GM12878 (cell line): ENCODE data around the gene NUBPL. TPM values are rescaled to one million over a fixed set of nuclear protein-coding genes. Genes with fewer than 3 reads are reported as not detected.

ENCODE experiments used
- ATAC-seq: fragments of 200-7000 bp; cut with Tn5 transposase; 3 replicates; pipeline ENCODE4 v1.9.1; 2020; ENCODE audit warnings: mild to moderate bottlenecking, moderate library complexity
- Bru-seq: library from RNA; stranded (reverse); fragments of 400-500 nt; gene quantifications from one replicate; lab custom pipeline; 2021; lab: Mats Ljungman, UMichigan
- BruChase-seq, 2 experiments: library from RNA; stranded (reverse); fragments of 400-500 nt; gene quantifications; one replicate each; lab custom pipeline; 2021; lab: Mats Ljungman, UMichigan
- BruUV-seq: library from RNA; stranded (reverse); fragments of 400-500 nt; replicated peaks from 2 replicates; lab custom pipeline; 2021; lab: Mats Ljungman, UMichigan
- CTCF ChIA-PET: fragments of 300-600 bp; sonication (Branson Sonifier 250); formaldehyde crosslinking; extraction: SDS; loops from one replicate; lab custom pipeline; 2021; ENCODE audit warnings: inconsistent platforms; lab: Yijun Ruan, JAX
- POLR2A ChIA-PET: fragments of 350-600 bp; formaldehyde crosslinking; extraction: SDS; loops from one replicate; lab custom pipeline; 2021; ENCODE audit warnings: inconsistent platforms; lab: Charles Lee
- RAD21 ChIA-PET: fragments of 300-600 bp; sonication (Branson Sonifier 250); formaldehyde crosslinking; loops from one replicate; lab custom pipeline; 2023; ENCODE audit warnings: antibody characterized with exemption; ENCODE audit not compliant: unreplicated experiment; lab: Charles Lee
- SMC1A ChIA-PET: fragments of 300-600 bp; sonication (Branson Sonifier 250); formaldehyde crosslinking; loops from one replicate; lab custom pipeline; 2023; ENCODE audit not compliant: unreplicated experiment, uncharacterized antibody; lab: Charles Lee
- DNase-seq: peaks from one replicate; pipeline ENCODE4 v3.0.0-alpha.2; 2011; ENCODE audit warnings: low read depth, low spot score
- FAIRE-seq: peaks from 3 replicates; lab custom pipeline; 2011; peaks lifted over from hg19 to GRCh38; lab: Jason Lieb, UNC
- H2AFZ ChIP-seq: 2 replicates; pipeline ENCODE4 v1.6.0; 2011; ENCODE audit warnings: low read depth, low read length, control low read depth; ENCODE audit not compliant: control insufficient read depth
- H3K27ac ChIP-seq: 2 replicates; pipeline ENCODE4 v1.5.1; 2011; ENCODE audit warnings: control low read depth; ENCODE audit not compliant: control insufficient read depth, insufficient read depth
- H3K27me3 ChIP-seq, 2 experiments: replicated peaks in 1 of 2; 2 replicates each; pipeline versions ENCODE4 v1.6.0 to v1.6.1; 2011; ENCODE audit warnings: low read length in 1 of 2; ENCODE audit not compliant: control insufficient read depth in 2 of 2, insufficient read depth in 2 of 2
- H3K36me3 ChIP-seq, 2 experiments: 2 replicates each; pipeline ENCODE4 v1.5.1; 2011; ENCODE audit warnings: low read length in 1 of 2; ENCODE audit not compliant: control insufficient read depth in 2 of 2, insufficient read depth in 2 of 2
- H3K4me1 ChIP-seq: 2 replicates; pipeline ENCODE4 v1.6.1; 2011; ENCODE audit warnings: mild to moderate bottlenecking, low read length, moderate library complexity, mixed read lengths; ENCODE audit not compliant: control insufficient read depth, insufficient read depth
- H3K4me2 ChIP-seq: 2 replicates; pipeline ENCODE4 v1.6.0; 2011; ENCODE audit warnings: control low read depth; ENCODE audit not compliant: control insufficient read depth, insufficient read depth
- H3K4me3 ChIP-seq: fragments of 200-600 bp; sonication (generic); 2 replicates; pipeline ENCODE4 v1.5.1; 2016
- H3K79me2 ChIP-seq: 2 replicates; pipeline ENCODE4 v1.6.0; 2011; ENCODE audit warnings: low read length; ENCODE audit not compliant: control insufficient read depth, insufficient read depth
- H3K9ac ChIP-seq: 2 replicates; pipeline ENCODE4 v1.8.0; 2011; ENCODE audit warnings: low read length, control low read depth, mixed read lengths; ENCODE audit not compliant: control insufficient read depth, insufficient read depth
- H3K9me3 ChIP-seq: replicated peaks from 3 replicates; pipeline ENCODE4 v1.5.1; 2011; ENCODE audit warnings: mild to moderate bottlenecking, low read length; ENCODE audit not compliant: control insufficient read depth, insufficient read depth
- H4K20me1 ChIP-seq: 2 replicates; pipeline ENCODE4 v1.6.0; 2011; ENCODE audit not compliant: control insufficient read depth, insufficient read depth
- ZZZ3 ChIP-seq: IDR thresholded peaks from 2 replicates; pipeline ENCODE4 v1.6.1; 2011; ENCODE audit warnings: low read depth; ENCODE audit not compliant: control insufficient read depth, insufficient read length
- WGBS: methylation state at CpG from one replicate; pipeline ENCODE4 v1.1.6; 2016; ENCODE audit warnings: low lambda C conversion rate; ENCODE audit not compliant: insufficient replicate concordance, insufficient coverage; ENCODE audit errors: missing lambda C conversion rate; 5-methylcytosine and 5-hydroxymethylcytosine counted together
- in situ Hi-C: fragments of 300-500 bp; cut with MboI; formaldehyde crosslinking; loops from 9 replicates; pipeline ENCODE4 v1.14.3; 2018; ENCODE audit warnings: mixed read lengths
- intact Hi-C: fragments of 100-400 bp; cut with micrococcal nuclease; formaldehyde crosslinking; loops from one replicate; pipeline ENCODE4 v1.14.2; 2022; ENCODE audit not compliant: unreplicated experiment
- long read RNA-seq, 2 experiments: library from polyadenylated mRNA; unstranded; transcript quantifications; one replicate each; pipeline ENCODE4 v2.0.0, GENCODE V29; 2019 to 2020
- polyA minus RNA-seq, 3 experiments: library from RNA; depleted of rRNA, polyadenylated mRNA; stranded (reverse); fragments of >200 nt; gene quantifications; 2 replicates each; pipeline ENCODE4 v1.2.3, GENCODE V29; 2011
- polyA plus RNA-seq, 11 experiments: library from polyadenylated mRNA; depleted of rRNA in 4 of 11; unstranded in 6 of 11; stranded (reverse) in 5 of 11; fragments of >200 nt; fragmentation: Nextera tagmentation in 4 of 11; fragmentation: Illumina TruSeq in 1 of 11; extraction: Ambion mirVana in 4 of 11; extraction: Trizol in 1 of 11; gene quantifications; 1 replicate in 1 of 11; 2 replicates in 10 of 11; pipeline versions ENCODE4 v1.2.1 to v1.2.3, GENCODE V29; 2011 to 2016; ENCODE audit warnings: inconsistent platforms in 2 of 11, missing spikeins in 2 of 11, low read depth in 1 of 11
- total RNA-seq, 4 experiments: library from RNA; depleted of rRNA in 3 of 4; stranded (reverse); fragments of >200 nt in 3 of 4; fragmentation: Illumina TruSeq in 1 of 4; extraction: Trizol in 1 of 4; gene quantifications; 2 replicates each; pipeline versions ENCODE4 v1.2.1 to v1.2.3, GENCODE V29; 2013 to 2021
- TF ChIP-seq, protein P1 (sequence below): fragments of 450-650 bp; IDR thresholded peaks from 2 replicates; pipeline ENCODE4 v1.6.1; 2018; ENCODE audit warnings: borderline replicate concordance, mild to moderate bottlenecking; ENCODE audit not compliant: partially characterized antibody
- TF ChIP-seq, protein P2 (sequence below): fragments of 450-650 bp; conservative IDR thresholded peaks from 2 replicates; pipeline ENCODE4 v1.6.1; 2017; ENCODE audit warnings: mild to moderate bottlenecking, moderate library complexity
- TF ChIP-seq, protein P3 (sequence below): IDR thresholded peaks from 2 replicates; pipeline ENCODE4 v1.6.1; 2011; ENCODE audit warnings: borderline replicate concordance, low read depth, mild to moderate bottlenecking, moderate library complexity, mixed read lengths, low read length; ENCODE audit not compliant: insufficient read depth; ENCODE audit errors: extremely low read length
- TF ChIP-seq, protein P4 (sequence below): fragments of 450-650 bp; IDR thresholded peaks from 2 replicates; pipeline ENCODE4 v1.6.1; 2016; ENCODE audit warnings: mild to moderate bottlenecking, moderate library complexity, borderline replicate concordance

NUBPL gene, protein sequence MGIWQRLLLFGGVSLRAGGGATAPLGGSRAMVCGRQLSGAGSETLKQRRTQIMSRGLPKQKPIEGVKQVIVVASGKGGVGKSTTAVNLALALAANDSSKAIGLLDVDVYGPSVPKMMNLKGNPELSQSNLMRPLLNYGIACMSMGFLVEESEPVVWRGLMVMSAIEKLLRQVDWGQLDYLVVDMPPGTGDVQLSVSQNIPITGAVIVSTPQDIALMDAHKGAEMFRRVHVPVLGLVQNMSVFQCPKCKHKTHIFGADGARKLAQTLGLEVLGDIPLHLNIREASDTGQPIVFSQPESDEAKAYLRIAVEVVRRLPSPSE
- 97.7 and 104 TPM in 2 replicates for total RNA-seq (2013; cell fraction: nucleolus; rRNA removed)
- total RNA-seq (2014; rRNA removed): 7.1 and 7.3 TPM in 2 replicates
- 10.0 and 10.4 TPM in 2 replicates for total RNA-seq (2014; rRNA removed; fragmentation: Illumina TruSeq; extraction: Trizol)
- 6.4 and 11.0 TPM in 2 replicates for total RNA-seq (2021)
- 3.6 TPM for polyA plus RNA-seq (2011; ENCODE audit: low read depth)
- 11.1 and 13.2 TPM in 2 replicates for polyA plus RNA-seq (2011; rRNA removed)
- polyA plus RNA-seq (2011; cell fraction: cytosol; rRNA removed): 3.8 and 4.7 TPM in 2 replicates
- 4.6 and 5.3 TPM in 2 replicates for polyA plus RNA-seq (2011; cell fraction: nucleus; rRNA removed)
- 4.4 and 5.4 TPM in 2 replicates for polyA plus RNA-seq (2012)
- polyA plus RNA-seq (2014; fragmentation: Illumina TruSeq; extraction: Trizol): 7.8 and 9.9 TPM in 2 replicates
- polyA plus RNA-seq (2014; fragmentation: Nextera tagmentation; extraction: Ambion mirVana): 1 to 10 TPM; 3.4 to 4.4 TPM
- 5.4 and 6.7 TPM in 2 replicates for polyA plus RNA-seq (2014; rRNA removed)
- 10 to 100 TPM in 1 of 2 experiments, 1 to 10 TPM in 1; 8.4 to 11.6 TPM for polyA plus RNA-seq (2016; fragmentation: Nextera tagmentation; extraction: Ambion mirVana)
- polyA minus RNA-seq (2011; rRNA and poly(A)+ RNA removed): 10.7 and 12.2 TPM in 2 replicates
- polyA minus RNA-seq (2011; cell fraction: cytosol; rRNA and poly(A)+ RNA removed): 3.7 and 4.4 TPM in 2 replicates
- polyA minus RNA-seq (2011; cell fraction: nucleus; rRNA and poly(A)+ RNA removed): 12.6 and 14.8 TPM in 2 replicates
- Bru-seq, nascent RNA: percentile 63 among the genes with signal in this experiment
- BruChase-seq, experiment 1, labeled RNA remaining after a 6-hour chase: percentile 62 among the genes with signal in this experiment
- percentile 65 among the genes with signal in this experiment for BruChase-seq, experiment 2, labeled RNA remaining after a 2-hour chase
- long read RNA-seq, experiment 1, transcript NUBPL-201 (11 exons, 3,049 nt): major isoform, 7 of 8 reads
- long read RNA-seq, experiment 1, partial matches to known transcripts: 0 of 8 reads
- long read RNA-seq, experiment 1, other reads (novel, unspliced or antisense): 1 of 8 reads
- long read RNA-seq, experiment 2, transcript NUBPL-201 (11 exons, 3,049 nt): major isoform, 45 of 77 reads
- long read RNA-seq, experiment 2, partial matches to known transcripts: 7 of 77 reads
- long read RNA-seq, experiment 2, other reads (novel, unspliced or antisense): 24 of 77 reads

DNA sequence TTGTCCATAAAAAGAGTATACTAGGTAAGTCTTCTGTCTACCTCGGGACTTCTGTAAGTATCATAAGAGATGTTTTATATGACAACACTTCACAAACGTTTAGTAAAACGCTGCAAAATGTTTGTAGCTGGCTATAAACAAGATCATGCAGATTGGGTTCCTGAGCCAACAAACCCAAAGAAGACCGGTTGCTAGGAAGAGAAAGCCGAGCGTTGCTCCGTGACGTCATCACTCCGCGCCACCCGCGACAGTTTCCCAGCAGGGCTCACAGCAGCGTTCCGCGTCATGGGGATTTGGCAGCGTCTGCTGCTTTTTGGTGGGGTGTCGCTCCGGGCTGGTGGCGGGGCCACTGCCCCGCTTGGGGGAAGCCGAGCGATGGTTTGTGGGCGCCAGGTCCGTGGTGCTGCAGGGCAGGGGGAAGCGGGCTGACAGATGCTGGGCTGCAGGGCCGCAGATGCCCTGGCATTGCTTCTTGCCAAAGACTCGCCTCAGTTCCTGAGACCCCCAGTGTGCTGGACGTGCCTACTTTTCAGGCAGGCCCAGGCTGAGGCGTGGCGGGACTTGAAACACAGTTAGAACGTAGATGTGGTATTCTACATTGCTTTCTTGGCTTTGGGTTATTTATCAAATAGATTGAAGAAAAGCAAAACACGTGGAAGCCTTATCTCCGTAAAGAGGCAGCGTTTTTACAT lies at the start of gene NUBPL:
Gene NUBPL, plus strand, starts transcription at position 250 of the 692 bp plus-strand sequence. Its CDS starts 36 bp downstream, at position 286.
- Histone ChIP-seq H3K9ac (peak within 1 kb of the TSS; percentile 77), H3K4me3 (peak within 1 kb of the TSS; percentile 81), H3K4me1 (no peaks in the 10 kb centered on the region), H3K36me3 (no peaks in the 10 kb centered on the region), H3K4me2 (peak within 1 kb of the TSS; percentile 61), H4K20me1 (no peaks in the 10 kb centered on the region), H3K79me2 (no peaks in the 10 kb centered on the region; the same call in none of the 2 replicates), H3K9me3 (no peaks in the 10 kb centered on the region), H2AFZ (peak within 1 kb of the TSS; percentile 97), H3K27me3 (no peaks in the 10 kb centered on the region), H3K27ac (peak within 1 kb of the TSS; percentile 68)
- SMC1A ChIA-PET: interaction anchor here (0.7 kb wide), 1 partner anchor 106 kb away, joined by 3 read pairs; no protein-coding TSS in a partner anchor
- CTCF ChIA-PET: no interaction called here
- DNase-seq (peak; percentile 88), ATAC-seq (peak; percentile 95), FAIRE-seq (peak; percentile 96)
- intact Hi-C loops: no loop called here
- in situ Hi-C loops: no loop called here
- whole genome bisulfite sequencing: 2% methylated on average over 34 of the region's 34 CpGs
- RAD21 ChIA-PET: no interaction called here
- POLR2A ChIA-PET: no interaction called here
- no TSS peak for BruUV-seq
- TF ChIP-seq, protein P1, sequence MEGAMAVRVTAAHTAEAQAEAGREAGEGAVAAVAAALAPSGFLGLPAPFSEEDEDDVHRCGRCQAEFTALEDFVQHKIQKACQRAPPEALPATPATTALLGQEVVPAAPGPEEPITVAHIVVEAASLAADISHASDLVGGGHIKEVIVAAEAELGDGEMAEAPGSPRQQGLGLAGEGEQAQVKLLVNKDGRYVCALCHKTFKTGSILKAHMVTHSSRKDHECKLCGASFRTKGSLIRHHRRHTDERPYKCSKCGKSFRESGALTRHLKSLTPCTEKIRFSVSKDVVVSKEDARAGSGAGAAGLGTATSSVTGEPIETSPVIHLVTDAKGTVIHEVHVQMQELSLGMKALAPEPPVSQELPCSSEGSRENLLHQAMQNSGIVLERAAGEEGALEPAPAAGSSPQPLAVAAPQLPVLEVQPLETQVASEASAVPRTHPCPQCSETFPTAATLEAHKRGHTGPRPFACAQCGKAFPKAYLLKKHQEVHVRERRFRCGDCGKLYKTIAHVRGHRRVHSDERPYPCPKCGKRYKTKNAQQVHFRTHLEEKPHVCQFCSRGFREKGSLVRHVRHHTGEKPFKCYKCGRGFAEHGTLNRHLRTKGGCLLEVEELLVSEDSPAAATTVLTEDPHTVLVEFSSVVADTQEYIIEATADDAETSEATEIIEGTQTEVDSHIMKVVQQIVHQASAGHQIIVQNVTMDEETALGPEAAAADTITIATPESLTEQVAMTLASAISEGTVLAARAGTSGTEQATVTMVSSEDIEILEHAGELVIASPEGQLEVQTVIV: peak; percentile 60
- TF ChIP-seq, protein P2, sequence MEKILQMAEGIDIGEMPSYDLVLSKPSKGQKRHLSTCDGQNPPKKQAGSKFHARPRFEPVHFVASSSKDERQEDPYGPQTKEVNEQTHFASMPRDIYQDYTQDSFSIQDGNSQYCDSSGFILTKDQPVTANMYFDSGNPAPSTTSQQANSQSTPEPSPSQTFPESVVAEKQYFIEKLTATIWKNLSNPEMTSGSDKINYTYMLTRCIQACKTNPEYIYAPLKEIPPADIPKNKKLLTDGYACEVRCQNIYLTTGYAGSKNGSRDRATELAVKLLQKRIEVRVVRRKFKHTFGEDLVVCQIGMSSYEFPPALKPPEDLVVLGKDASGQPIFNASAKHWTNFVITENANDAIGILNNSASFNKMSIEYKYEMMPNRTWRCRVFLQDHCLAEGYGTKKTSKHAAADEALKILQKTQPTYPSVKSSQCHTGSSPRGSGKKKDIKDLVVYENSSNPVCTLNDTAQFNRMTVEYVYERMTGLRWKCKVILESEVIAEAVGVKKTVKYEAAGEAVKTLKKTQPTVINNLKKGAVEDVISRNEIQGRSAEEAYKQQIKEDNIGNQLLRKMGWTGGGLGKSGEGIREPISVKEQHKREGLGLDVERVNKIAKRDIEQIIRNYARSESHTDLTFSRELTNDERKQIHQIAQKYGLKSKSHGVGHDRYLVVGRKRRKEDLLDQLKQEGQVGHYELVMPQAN: peak; percentile 76
- TF ChIP-seq, protein P3, sequence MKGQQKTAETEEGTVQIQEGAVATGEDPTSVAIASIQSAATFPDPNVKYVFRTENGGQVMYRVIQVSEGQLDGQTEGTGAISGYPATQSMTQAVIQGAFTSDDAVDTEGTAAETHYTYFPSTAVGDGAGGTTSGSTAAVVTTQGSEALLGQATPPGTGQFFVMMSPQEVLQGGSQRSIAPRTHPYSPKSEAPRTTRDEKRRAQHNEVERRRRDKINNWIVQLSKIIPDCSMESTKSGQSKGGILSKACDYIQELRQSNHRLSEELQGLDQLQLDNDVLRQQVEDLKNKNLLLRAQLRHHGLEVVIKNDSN: no peak
- TF ChIP-seq ZZZ3: no peak
- TF ChIP-seq, protein P4, sequence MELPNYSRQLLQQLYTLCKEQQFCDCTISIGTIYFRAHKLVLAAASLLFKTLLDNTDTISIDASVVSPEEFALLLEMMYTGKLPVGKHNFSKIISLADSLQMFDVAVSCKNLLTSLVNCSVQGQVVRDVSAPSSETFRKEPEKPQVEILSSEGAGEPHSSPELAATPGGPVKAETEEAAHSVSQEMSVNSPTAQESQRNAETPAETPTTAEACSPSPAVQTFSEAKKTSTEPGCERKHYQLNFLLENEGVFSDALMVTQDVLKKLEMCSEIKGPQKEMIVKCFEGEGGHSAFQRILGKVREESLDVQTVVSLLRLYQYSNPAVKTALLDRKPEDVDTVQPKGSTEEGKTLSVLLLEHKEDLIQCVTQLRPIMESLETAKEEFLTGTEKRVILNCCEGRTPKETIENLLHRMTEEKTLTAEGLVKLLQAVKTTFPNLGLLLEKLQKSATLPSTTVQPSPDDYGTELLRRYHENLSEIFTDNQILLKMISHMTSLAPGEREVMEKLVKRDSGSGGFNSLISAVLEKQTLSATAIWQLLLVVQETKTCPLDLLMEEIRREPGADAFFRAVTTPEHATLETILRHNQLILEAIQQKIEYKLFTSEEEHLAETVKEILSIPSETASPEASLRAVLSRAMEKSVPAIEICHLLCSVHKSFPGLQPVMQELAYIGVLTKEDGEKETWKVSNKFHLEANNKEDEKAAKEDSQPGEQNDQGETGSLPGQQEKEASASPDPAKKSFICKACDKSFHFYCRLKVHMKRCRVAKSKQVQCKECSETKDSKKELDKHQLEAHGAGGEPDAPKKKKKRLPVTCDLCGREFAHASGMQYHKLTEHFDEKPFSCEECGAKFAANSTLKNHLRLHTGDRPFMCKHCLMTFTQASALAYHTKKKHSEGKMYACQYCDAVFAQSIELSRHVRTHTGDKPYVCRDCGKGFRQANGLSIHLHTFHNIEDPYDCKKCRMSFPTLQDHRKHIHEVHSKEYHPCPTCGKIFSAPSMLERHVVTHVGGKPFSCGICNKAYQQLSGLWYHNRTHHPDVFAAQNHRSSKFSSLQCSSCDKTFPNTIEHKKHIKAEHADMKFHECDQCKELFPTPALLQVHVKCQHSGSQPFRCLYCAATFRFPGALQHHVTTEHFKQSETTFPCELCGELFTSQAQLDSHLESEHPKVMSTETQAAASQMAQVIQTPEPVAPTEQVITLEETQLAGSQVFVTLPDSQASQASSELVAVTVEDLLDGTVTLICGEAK: peak; percentile 46; the same call in 1 of the 2 replicates
